GM21737 (cell line): ENCODE data around the gene TYW1B.
"Not testable (repeated sequence)": the region's sequence is repeated elsewhere in the genome, so short reads cannot be mapped to it uniquely, and the experiment has no call there.

Source experiments
- ATAC-seq: cut with Tn5 transposase; IDR thresholded peaks from one replicate; pipeline ENCODE4 v1.9.1; 2021; ENCODE audit warnings: mild to moderate bottlenecking, moderate library complexity; ENCODE audit not compliant: unreplicated experiment

The TYW1B gene

GRCh38 chr7:72705693-72706092 is 122.3 kb downstream of the TYW1B start:
- not testable (repeated sequence) for ATAC-seq

GRCh38 chr7:72704894-72705293 is 123.1 kb downstream of the TYW1B start:
- ATAC-seq = no peak

GRCh38 chr7:72700548-72700947 is 127.5 kb downstream of the TYW1B start:
- ATAC-seq = not testable (repeated sequence)

- not testable (repeated sequence) for ATAC-seq
These were observed 130.9 kb downstream of the TYW1B start for GRCh38 chr7:72697066-72697465.

GRCh38 chr7:72696643-72697042 is 131.4 kb downstream of the TYW1B start:
- not testable (repeated sequence) for ATAC-seq

- ATAC-seq = not testable (repeated sequence)
These were observed 132.5 kb downstream of the TYW1B start for GRCh38 chr7:72695482-72695881.

GRCh38 chr7:72691442-72691841 is 136.6 kb downstream of the TYW1B start:
- not testable (repeated sequence) for ATAC-seq

GRCh38 chr7:72690177-72690576 is 137.8 kb downstream of the TYW1B start:
- ATAC-seq = not testable (repeated sequence)

GRCh38 chr7:72689344-72689743 is 138.7 kb downstream of the TYW1B start:
- ATAC-seq = not testable (repeated sequence)

GRCh38 chr7:72681211-72681610 is 146.8 kb downstream of the TYW1B start:
- ATAC-seq = not testable (repeated sequence)

GRCh38 chr7:72676880-72677279 is 151.1 kb downstream of the TYW1B start:
- ATAC-seq = not testable (repeated sequence)

- not testable (repeated sequence) for ATAC-seq
These were observed 151.8 kb downstream of the TYW1B start for GRCh38 chr7:72676086-72676690.

- not testable (repeated sequence) for ATAC-seq
These were observed 152.3 kb downstream of the TYW1B start for GRCh38 chr7:72675686-72676085.

GRCh38 chr7:72674394-72674793 is 153.6 kb downstream of the TYW1B start:
- ATAC-seq = no peak

- not testable (repeated sequence) for ATAC-seq
These were observed 157.2 kb downstream of the TYW1B start for GRCh38 chr7:72670850-72671249.

GRCh38 chr7:72668435-72668834 is 159.6 kb downstream of the TYW1B start:
- not testable (repeated sequence) for ATAC-seq

- ATAC-seq = not testable (repeated sequence)
These were observed 161.0 kb downstream of the TYW1B start for GRCh38 chr7:72667049-72667448.

GRCh38 chr7:72648574-72648973 is 179.4 kb downstream of the TYW1B start:
- ATAC-seq = not testable (repeated sequence)

GRCh38 chr7:72643708-72644107 is 184.3 kb downstream of the TYW1B start:
- ATAC-seq = not testable (repeated sequence)

- ATAC-seq = not testable (repeated sequence)
These were observed 186.3 kb downstream of the TYW1B start for GRCh38 chr7:72641485-72642248.

GRCh38 chr7:72640740-72641139 is 187.3 kb downstream of the TYW1B start:
- not testable (repeated sequence) for ATAC-seq

- ATAC-seq = not testable (repeated sequence)
These were observed 192.6 kb downstream of the TYW1B start for GRCh38 chr7:72635273-72635908.
